Measurements from ENCODE around the gene KAT7.

Gene KAT7

DNA sequence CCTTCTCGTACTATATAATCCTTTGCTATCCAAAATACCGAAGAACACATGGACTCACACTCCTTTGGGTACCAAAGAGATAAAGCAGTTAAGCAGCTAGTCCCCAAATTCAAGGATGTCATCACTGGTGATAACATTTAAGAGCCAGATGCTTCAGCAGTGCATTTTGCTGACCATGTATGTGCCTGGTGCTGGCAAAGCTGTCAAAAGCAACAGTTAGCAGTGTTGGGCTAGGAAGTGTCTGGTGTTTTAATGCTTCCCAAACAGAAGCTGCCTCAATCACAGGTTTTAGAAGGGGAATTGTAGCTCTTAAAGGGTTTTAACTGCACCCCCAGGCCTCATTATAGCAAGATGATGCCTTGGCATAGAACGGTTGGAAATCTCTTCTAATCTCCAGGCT, 29.3 kb upstream of the KAT7 start:
- TF ChIP-seq, protein P1, sequence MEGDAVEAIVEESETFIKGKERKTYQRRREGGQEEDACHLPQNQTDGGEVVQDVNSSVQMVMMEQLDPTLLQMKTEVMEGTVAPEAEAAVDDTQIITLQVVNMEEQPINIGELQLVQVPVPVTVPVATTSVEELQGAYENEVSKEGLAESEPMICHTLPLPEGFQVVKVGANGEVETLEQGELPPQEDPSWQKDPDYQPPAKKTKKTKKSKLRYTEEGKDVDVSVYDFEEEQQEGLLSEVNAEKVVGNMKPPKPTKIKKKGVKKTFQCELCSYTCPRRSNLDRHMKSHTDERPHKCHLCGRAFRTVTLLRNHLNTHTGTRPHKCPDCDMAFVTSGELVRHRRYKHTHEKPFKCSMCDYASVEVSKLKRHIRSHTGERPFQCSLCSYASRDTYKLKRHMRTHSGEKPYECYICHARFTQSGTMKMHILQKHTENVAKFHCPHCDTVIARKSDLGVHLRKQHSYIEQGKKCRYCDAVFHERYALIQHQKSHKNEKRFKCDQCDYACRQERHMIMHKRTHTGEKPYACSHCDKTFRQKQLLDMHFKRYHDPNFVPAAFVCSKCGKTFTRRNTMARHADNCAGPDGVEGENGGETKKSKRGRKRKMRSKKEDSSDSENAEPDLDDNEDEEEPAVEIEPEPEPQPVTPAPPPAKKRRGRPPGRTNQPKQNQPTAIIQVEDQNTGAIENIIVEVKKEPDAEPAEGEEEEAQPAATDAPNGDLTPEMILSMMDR (conservative IDR thresholded peaks at IDR 0.05; ENCODE audit: low read depth) = no peak
- DNase-seq (ENCODE audit: low spot score) = no peak
- POLR2A ChIA-PET (ENCODE audit: low non-redundant PET) = no interaction called here
- no peak overlapping the region for H3K27ac ChIP-seq
- CTCF ChIA-PET = no interaction called here

DNA sequence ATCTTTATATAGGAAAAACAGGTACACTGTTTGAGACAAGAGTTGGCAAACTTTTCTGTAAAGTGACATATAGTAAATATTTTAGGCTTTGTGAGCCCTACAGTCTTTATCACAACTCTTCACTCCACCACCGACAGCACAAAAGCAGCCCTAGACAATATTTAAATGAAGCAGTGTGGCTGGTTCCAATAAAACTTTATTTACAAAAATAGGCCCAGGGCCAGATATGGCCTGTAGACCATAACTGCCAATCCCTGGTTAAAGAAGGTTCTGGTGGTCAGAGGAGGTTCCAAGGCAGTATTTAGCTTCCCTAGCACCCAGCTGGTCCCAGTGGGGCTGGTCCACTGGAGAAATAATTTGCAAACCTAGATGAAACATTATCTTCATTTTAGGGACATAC, 28.2 kb upstream of the KAT7 start:
- POLR2A ChIA-PET (ENCODE audit: low non-redundant PET) = no interaction called here
- CTCF ChIA-PET = no interaction called here
- TF ChIP-seq, protein P1 (conservative IDR thresholded peaks at IDR 0.05; ENCODE audit: low read depth) = no peak
- no peak overlapping the region for H3K27ac ChIP-seq
- DNase-seq (ENCODE audit: low spot score) = no peak

- CTCF ChIA-PET = interaction anchor here (0.5 kb wide), 1 partner anchor 766 kb away, joined by 5 read pairs; no protein-coding TSS in a partner anchor
- no peak for DNase-seq (ENCODE audit: low spot score)
- POLR2A ChIA-PET (ENCODE audit: low non-redundant PET) = interaction anchor here (0.6 kb wide), 1 partner anchor 47 kb away, joined by 4 read pairs; no protein-coding TSS in a partner anchor
- TF ChIP-seq, protein P1 (conservative IDR thresholded peaks at IDR 0.05; ENCODE audit: low read depth) = no peak
- no peak overlapping the region for H3K27ac ChIP-seq
Observed at GRCh38 chr17:49760932-49761558, 27.4 kb upstream of the KAT7 start.

DNA sequence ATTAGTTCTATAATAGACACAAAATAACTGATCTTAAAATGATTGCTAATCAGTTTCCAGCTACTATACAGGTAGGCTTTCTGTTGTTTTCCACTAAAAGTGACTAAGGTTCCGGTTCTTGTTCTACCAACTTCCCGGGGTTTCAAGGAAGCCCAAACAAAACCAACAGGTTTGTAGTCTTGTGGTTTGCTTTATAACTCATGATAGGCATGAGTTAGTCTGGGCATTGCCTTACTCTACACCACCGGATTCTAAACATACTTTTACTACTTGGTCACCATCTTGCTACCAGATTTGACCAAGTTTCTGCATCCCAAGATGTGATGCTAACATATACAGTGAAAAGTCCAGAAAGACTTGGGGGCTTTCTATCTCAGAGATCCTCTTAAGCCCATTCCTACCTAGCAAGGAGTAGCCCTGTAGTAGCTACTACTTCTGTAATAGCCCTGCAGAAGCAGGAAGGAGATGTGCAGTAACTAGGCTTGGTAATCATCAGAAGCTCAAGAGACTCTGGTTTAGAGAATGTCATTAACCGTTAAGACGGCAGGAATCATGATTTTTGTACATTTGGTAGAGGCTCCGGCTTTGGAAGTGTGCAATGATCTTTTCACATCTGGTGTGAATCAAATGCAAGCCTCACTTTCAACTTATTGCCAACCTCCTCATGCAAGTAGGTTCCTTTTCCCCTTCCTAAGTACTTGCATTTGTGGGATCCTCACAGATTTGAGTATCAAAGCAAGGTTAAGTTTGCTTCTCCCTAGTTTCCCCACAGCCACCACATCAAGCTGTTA, 26.1 kb upstream of the KAT7 start:
- ChIA-PET POLR2A (ENCODE audit: low non-redundant PET) (interaction anchor here (0.6 kb wide), 1 partner anchor 12 kb away, joined by 4 read pairs; no protein-coding TSS in a partner anchor), CTCF (interaction anchor here (0.6 to 0.7 kb wide), 2 partner anchors 14 to 187 kb away, joined by 3 read pairs; partner anchors contain the start of gene NXPH3)
- TF ChIP-seq, protein P1 (conservative IDR thresholded peaks at IDR 0.05; ENCODE audit: low read depth) = no peak
- no peak overlapping the region for H3K27ac ChIP-seq
- DNase-seq (ENCODE audit: low spot score) = no peak

DNA sequence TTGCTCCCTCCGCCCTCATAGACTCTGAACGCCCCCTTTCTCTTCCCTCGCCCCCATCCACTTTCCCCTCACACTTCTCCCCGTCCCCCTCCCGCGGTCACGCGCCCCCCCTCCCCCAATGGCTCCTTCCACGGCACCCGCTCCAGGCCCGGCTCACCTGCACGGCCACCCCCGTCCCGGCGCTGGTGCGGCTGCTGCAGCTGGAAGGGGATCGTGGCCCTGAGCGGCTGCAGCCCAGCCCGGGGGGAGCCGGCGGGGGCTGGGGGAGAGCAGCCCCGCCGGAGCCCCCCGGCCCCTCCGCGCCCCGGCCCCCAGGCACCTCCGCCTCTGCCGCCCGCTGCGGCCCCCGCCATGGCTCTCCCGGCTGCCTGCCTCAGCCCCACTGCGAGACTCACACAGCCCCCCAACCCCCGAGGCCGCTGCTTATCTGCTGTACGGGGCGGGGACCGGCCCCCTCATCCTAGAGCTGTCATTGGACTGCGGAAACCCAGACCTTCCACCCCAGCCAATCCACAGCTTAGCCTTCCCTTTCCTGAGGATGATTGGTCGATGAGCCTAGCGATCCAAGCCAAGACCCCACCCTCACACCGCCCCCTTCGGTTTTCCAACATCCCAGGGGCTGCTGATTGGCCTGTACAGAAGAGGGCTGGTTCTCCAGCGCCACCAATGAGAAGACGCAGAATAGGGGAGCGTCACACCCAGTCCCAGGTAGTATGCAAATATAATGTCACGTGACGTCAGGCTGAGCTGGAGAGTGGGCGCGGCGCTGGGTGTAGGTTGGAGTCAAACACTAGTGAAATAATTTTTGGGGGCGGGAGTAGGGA, 24.5 kb upstream of the KAT7 start, which contains the start of gene FAM117A:
FAM117A (minus strand) TSS at position 397 of the 824 bp plus-strand sequence; CDS start at position 353, 44 bp downstream.
- TF ChIP-seq, protein P1 (conservative IDR thresholded peaks at IDR 0.05; ENCODE audit: low read depth) = no peak
- CTCF ChIA-PET = interaction anchor here (0.7 to 0.8 kb wide), 2 partner anchors 17 to 328 kb away, joined by 3 read pairs; no protein-coding TSS in a partner anchor
- DNase-seq (ENCODE audit: low spot score) = peak; percentile 100

More for the DNA sequence above, 24.5 kb upstream of the KAT7 start, which contains the start of gene FAM117A:
- POLR2A ChIA-PET (ENCODE audit: low non-redundant PET) = interaction anchor here (0.6 to 1.0 kb wide), 4 partner anchors 16 to 233 kb away, joined by 3 to 4 read pairs (median 3); partner anchors contain the start of genes KAT7 and SLC35B1
- H3K27ac ChIP-seq = no peak within 1 kb of the TSS

All from RWPE1 (cell line).